ENCODE data around the gene CALHM3. TPM values are rescaled to one million over a fixed set of nuclear protein-coding genes. Genes with fewer than 3 reads are reported as not detected.

CALHM3 gene
- total RNA-seq, 3 donors from 2014 or later = not detected

GRCh38 chr10:103444478-103444877 is 34.6 kb downstream of the CALHM3 start:
- peaks cover 4% of the 10 kb centered on the region for H3K4me1 ChIP-seq (ENCODE audit: low read depth)
- H3K36me3 ChIP-seq (ENCODE audit: low read depth) = peaks cover 3% of the 10 kb centered on the region
- H3K9me3 ChIP-seq = no peaks in the 10 kb centered on the region
- TF ChIP-seq, protein P1, sequence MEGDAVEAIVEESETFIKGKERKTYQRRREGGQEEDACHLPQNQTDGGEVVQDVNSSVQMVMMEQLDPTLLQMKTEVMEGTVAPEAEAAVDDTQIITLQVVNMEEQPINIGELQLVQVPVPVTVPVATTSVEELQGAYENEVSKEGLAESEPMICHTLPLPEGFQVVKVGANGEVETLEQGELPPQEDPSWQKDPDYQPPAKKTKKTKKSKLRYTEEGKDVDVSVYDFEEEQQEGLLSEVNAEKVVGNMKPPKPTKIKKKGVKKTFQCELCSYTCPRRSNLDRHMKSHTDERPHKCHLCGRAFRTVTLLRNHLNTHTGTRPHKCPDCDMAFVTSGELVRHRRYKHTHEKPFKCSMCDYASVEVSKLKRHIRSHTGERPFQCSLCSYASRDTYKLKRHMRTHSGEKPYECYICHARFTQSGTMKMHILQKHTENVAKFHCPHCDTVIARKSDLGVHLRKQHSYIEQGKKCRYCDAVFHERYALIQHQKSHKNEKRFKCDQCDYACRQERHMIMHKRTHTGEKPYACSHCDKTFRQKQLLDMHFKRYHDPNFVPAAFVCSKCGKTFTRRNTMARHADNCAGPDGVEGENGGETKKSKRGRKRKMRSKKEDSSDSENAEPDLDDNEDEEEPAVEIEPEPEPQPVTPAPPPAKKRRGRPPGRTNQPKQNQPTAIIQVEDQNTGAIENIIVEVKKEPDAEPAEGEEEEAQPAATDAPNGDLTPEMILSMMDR (IDR thresholded peaks at IDR 0.05) = no peak
- ATAC-seq (no peak), DNase-seq (no peak)
- H3K4me3 ChIP-seq = no peak overlapping the region
- intact Hi-C loops (cut with DNase I, micrococcal nuclease) = no loop called here

- no peak for ATAC-seq
- TF ChIP-seq, protein P1 (IDR thresholded peaks at IDR 0.05) = no peak
- Histone ChIP-seq H3K36me3 (ENCODE audit: low read depth) (peaks cover 3% of the 10 kb centered on the region), H3K9me3 (no peaks in the 10 kb centered on the region), H3K4me1 (ENCODE audit: low read depth) (peaks cover 2% of the 10 kb centered on the region), H3K4me3 (no peak overlapping the region)
- DNase-seq = no peak
- intact Hi-C loops (cut with DNase I, micrococcal nuclease) = no loop called here
Measured at GRCh38 chr10:103443475-103444185, 35.4 kb downstream of the CALHM3 start.

- H3K4me1 ChIP-seq (ENCODE audit: low read depth) = no peaks in the 10 kb centered on the region
- intact Hi-C loops (cut with DNase I, micrococcal nuclease) = no loop called here
- DNase-seq = no peak
Measured at GRCh38 chr10:103442031-103442461, 37.0 kb downstream of the CALHM3 start.

GRCh38 chr10:103441611-103442010 is 37.4 kb downstream of the CALHM3 start:
- no peaks in the 10 kb centered on the region for H3K9me3 ChIP-seq
- ATAC-seq = no peak
- peaks cover 3% of the 10 kb centered on the region for H3K36me3 ChIP-seq (ENCODE audit: low read depth)
- TF ChIP-seq, protein P1 (IDR thresholded peaks at IDR 0.05) = no peak
- no peaks in the 10 kb centered on the region for H3K4me1 ChIP-seq (ENCODE audit: low read depth)
- no peak for DNase-seq
- intact Hi-C loops (cut with DNase I, micrococcal nuclease) = no loop called here
- no peak overlapping the region for H3K4me3 ChIP-seq

More at GRCh38 chr10:103442031-103442461, 37.0 kb downstream of the CALHM3 start:
- peak; percentile 23 for ATAC-seq
- H3K9me3 ChIP-seq = no peaks in the 10 kb centered on the region
- H3K36me3 ChIP-seq (ENCODE audit: low read depth) = peaks cover 3% of the 10 kb centered on the region
- TF ChIP-seq, protein P1 (IDR thresholded peaks at IDR 0.05) = no peak
- H3K4me3 ChIP-seq = no peak overlapping the region

DNA sequence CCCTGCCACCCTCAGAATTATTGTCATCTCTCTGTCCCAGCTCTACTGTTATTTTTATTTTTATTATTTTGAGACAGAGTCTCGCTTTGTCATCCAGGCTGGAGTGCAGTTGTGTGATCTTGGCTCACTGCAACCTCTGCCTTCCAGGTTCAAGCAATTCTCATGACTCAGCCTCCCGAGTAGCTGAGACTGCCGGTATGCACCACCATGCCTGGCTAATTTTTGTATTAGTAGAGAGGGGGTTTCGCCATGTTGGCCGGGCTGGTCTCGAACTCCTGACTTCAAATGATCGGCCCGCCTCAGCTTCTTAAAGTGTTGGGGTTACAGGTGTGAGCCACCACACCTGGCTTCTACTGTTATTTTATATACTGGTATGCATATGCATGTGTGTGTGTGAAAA is 37.8 kb downstream of the CALHM3 start:
- DNase-seq (no peak), ATAC-seq (no peak)
- TF ChIP-seq, protein P1 (IDR thresholded peaks at IDR 0.05) = no peak
- Histone ChIP-seq H3K4me1 (ENCODE audit: low read depth) (no peaks in the 10 kb centered on the region), H3K4me3 (no peak overlapping the region), H3K9me3 (no peaks in the 10 kb centered on the region), H3K36me3 (ENCODE audit: low read depth) (peaks cover 3% of the 10 kb centered on the region)
- intact Hi-C loops (cut with DNase I, micrococcal nuclease) = no loop called here
